Retinal pigment epithelial cell (primary cell): ENCODE results near the gene CLDN18.

Source experiments
- DNase-seq: peaks from one replicate; pipeline ENCODE4 v3.0.0-alpha.2; 2010; ENCODE audit warnings: low read depth
- H3K4me3 ChIP-seq: 2 replicates; pipeline ENCODE4 v1.5.1; 2011; ENCODE audit warnings: mild to moderate bottlenecking, low read length, control low read depth, moderate library complexity
- TF ChIP-seq, protein P1 (sequence below): conservative IDR thresholded peaks from 2 replicates; pipeline ENCODE4 v1.5.1; 2011; ENCODE audit warnings: low read depth, low read length, control low read depth, inconsistent platforms

The CLDN18 gene

DNA sequence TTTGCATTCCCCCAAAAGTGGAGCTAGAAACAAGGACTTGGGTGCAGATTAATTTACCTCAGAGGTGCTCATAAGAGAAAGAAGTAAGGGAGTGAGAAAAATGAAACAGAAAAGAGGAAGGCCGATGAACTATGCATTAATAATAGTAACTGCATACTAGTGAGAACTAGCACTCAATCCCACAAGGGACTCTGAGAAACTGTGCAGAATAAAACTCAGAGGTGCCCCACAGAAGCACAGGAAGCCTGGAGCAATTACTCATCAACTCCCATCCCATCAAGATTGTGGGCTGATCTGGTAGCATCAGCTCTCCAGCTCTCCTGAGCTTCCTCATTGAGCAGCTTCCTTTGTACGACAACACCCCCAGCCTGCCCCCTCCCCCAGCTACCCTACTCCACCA lies 50.8 kb downstream of the CLDN18 start:
- H3K4me3 ChIP-seq: no peak overlapping the region
- TF ChIP-seq, protein P1, sequence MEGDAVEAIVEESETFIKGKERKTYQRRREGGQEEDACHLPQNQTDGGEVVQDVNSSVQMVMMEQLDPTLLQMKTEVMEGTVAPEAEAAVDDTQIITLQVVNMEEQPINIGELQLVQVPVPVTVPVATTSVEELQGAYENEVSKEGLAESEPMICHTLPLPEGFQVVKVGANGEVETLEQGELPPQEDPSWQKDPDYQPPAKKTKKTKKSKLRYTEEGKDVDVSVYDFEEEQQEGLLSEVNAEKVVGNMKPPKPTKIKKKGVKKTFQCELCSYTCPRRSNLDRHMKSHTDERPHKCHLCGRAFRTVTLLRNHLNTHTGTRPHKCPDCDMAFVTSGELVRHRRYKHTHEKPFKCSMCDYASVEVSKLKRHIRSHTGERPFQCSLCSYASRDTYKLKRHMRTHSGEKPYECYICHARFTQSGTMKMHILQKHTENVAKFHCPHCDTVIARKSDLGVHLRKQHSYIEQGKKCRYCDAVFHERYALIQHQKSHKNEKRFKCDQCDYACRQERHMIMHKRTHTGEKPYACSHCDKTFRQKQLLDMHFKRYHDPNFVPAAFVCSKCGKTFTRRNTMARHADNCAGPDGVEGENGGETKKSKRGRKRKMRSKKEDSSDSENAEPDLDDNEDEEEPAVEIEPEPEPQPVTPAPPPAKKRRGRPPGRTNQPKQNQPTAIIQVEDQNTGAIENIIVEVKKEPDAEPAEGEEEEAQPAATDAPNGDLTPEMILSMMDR: no peak
- DNase-seq: no peak

DNA sequence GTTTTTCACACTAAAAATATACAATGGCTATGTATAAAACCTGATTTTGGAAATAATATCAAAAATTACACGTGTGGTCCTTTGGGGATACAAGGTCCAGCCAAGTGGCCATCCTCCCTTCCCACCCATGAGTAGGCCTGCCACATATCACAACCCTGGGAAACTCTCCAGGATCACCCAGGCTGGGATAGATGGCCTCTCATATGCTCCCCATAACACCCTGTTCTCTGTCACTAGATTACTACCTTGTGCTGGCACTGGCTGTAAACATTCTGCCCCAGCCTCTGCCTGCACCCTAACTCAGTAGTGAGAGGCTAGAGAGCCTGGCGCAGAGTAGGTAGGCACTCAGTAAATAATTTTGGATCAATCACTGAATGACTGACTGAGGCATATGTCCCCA lies 52.1 kb downstream of the CLDN18 start:
- TF ChIP-seq, protein P1: no peak
- H3K4me3 ChIP-seq: no peak overlapping the region
- DNase-seq: no peak

- no peak for DNase-seq
- TF ChIP-seq, protein P1: no peak
- no peak overlapping the region for H3K4me3 ChIP-seq
These were observed 52.7 kb downstream of the CLDN18 start for GRCh38 chr3:138062626-138063025.

- no peak overlapping the region for H3K4me3 ChIP-seq
- TF ChIP-seq, protein P1: no peak
- no peak for DNase-seq
These were observed 53.5 kb downstream of the CLDN18 start for GRCh38 chr3:138063416-138063815.

DNA sequence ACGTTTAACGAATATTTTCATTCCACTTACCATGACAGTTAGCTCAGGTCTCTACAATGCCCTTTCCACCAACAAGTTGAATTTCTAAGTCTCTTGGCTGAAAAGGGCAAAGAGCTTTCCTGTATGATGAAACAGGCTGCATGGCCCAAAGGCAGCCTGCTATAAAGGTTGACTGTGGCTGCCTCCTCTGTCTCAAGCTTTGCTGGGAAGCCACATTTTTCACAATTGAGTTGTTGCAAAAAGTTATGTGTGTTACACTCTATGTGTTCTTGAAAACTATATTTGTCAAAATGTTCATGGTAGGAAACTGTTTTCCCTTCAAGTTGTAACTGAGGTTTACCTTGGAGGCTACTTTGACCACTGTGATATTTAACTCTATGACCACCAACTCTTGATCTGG lies 56.0 kb downstream of the CLDN18 start:
- no peak for DNase-seq
- no peak overlapping the region for H3K4me3 ChIP-seq
- TF ChIP-seq, protein P1: no peak

- no peak for DNase-seq
- TF ChIP-seq, protein P1: no peak
- H3K4me3 ChIP-seq: no peak overlapping the region
These were observed 56.4 kb downstream of the CLDN18 start for GRCh38 chr3:138066383-138066782.

- DNase-seq: no peak
- H3K4me3 ChIP-seq: no peak overlapping the region
- TF ChIP-seq, protein P1: no peak
These were observed 57.0 kb downstream of the CLDN18 start for GRCh38 chr3:138066972-138067371.
